ENCODE measurements around the gene BANP.

Gene BANP

GRCh38 chr16:87952751-87953150 is 1.5 kb downstream of the BANP start:
- no peak for DNase-seq

- DNase-seq = no peak
Observed at GRCh38 chr16:87953308-87954215, 2.3 kb downstream of the BANP start.

- DNase-seq = no peak
Observed at GRCh38 chr16:87954361-87954760, 3.1 kb downstream of the BANP start.

- no peak for DNase-seq
Observed at GRCh38 chr16:87954826-87955225, 3.6 kb downstream of the BANP start.

GRCh38 chr16:87955302-87956097 is 4.3 kb downstream of the BANP start:
- DNase-seq = no peak

GRCh38 chr16:87956098-87956364 is 4.8 kb downstream of the BANP start:
- DNase-seq = no peak

GRCh38 chr16:87956365-87957231 is 5.4 kb downstream of the BANP start:
- DNase-seq = peak; percentile 71

GRCh38 chr16:87957296-87958094 is 6.3 kb downstream of the BANP start:
- no peak for DNase-seq

GRCh38 chr16:87958632-87959031 is 7.4 kb downstream of the BANP start:
- DNase-seq = no peak

- no peak for DNase-seq
Observed at GRCh38 chr16:87959391-87959990, 8.3 kb downstream of the BANP start.

GRCh38 chr16:87960296-87960695 is 9.1 kb downstream of the BANP start:
- no peak for DNase-seq

GRCh38 chr16:87960852-87961251 is 9.6 kb downstream of the BANP start:
- no peak for DNase-seq

GRCh38 chr16:87961623-87962022 is 10.4 kb downstream of the BANP start:
- DNase-seq = no peak

GRCh38 chr16:87963400-87963799 is 12.2 kb downstream of the BANP start:
- peak; percentile 69 for DNase-seq

- no peak for DNase-seq
Observed at GRCh38 chr16:87964049-87964659, 12.9 kb downstream of the BANP start.

GRCh38 chr16:87965417-87965816 is 14.2 kb downstream of the BANP start:
- no peak for DNase-seq

GRCh38 chr16:87966064-87966645 is 14.9 kb downstream of the BANP start:
- DNase-seq = no peak

- DNase-seq = no peak
Observed at GRCh38 chr16:87966685-87967185, 15.5 kb downstream of the BANP start.

- no peak for DNase-seq
Observed at GRCh38 chr16:87968541-87968940, 17.3 kb downstream of the BANP start.

- DNase-seq = no peak
Observed at GRCh38 chr16:87970186-87970585, 19.0 kb downstream of the BANP start.

GRCh38 chr16:87971933-87972332 is 20.7 kb downstream of the BANP start:
- DNase-seq = no peak

All from stimulated activated naive CD4-positive, alpha-beta T cell treated with Interleukin-2 at 50 U/mL for 16 hours (primary cell).